NCI-H187 (cell line): ENCODE measurements around the gene DUSP6.

Source experiments
- DNase-seq, 2 experiments: peaks; one replicate each; lab custom pipeline; 2025; lab: John Stamatoyannopoulos, UW

DUSP6 gene

DNA sequence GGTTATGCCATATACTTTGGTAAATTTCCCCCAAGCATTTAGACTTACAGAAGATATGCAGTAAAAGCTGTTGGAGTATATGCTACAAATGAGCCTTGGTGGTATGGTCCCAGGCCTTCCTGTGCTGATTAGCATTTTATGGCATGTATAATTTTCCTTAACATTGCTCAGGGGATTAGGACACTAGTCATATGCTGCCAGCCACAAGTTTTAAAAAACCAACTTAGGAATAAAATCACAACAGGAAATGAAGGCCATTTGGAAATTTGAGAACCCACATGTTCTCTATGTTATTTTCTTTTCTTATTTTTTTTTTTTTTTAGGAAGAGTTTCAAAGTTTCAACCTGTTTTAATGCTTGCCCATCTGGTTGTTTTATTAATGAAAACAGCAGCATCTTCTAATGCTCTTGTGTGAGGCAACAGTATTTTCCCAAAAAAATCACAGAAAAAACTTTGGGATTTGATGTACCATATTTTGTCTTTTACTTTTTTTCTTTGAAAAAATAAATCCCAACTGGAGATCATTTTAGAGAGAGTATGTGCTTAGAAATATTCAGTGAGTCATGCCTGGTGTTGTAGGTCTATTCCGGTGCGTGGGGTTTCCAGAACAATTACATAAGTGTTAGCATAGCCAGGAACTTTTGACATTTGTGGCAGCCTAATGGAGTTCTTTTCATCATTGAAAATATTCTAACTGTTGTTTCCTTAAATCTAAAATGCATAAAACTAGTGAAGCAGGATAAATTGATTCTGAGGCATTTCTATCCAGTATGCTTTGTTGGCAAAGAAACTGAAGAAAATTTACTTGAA is 21.7 kb upstream of the DUSP6 start:
- no peak for DNase-seq

DNA sequence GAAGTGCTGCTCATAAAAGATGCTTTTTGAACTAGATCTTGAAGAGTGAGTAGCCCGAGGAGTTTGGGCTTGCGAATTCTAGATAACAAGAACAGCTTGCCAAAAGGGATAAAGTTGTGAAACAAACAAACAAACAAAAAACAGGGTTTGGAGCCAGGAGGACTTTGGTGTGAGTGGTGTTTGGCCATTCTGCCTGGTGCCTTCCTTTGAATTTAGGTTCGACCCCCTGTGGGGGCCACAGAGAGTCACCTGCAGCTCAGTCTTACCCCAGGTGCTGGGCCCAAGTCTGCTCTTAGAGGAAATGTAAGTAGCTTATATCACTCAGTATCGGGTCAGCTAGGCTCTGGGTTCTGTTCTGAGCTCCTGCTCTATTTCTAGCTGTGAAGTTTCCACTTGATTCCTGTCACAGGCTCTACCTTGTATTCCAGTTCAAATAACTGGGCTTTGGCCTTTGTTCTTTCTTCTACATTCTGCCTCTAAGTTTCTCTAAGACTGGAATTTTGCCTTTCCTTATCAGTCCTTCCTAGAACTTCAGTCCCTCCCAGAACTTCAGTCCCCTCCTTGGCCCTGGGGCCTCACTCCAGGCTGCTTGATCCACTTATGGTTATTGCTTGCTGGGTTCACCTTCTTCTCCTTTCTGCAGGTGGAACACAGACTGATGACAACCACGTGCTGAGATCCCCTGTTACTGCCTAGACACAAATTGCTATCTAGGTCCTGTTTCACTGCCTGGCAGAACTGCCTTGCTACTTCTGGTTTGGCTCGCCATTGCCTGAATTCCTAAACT is 20.5 kb upstream of the DUSP6 start:
- no peak for DNase-seq

DNA sequence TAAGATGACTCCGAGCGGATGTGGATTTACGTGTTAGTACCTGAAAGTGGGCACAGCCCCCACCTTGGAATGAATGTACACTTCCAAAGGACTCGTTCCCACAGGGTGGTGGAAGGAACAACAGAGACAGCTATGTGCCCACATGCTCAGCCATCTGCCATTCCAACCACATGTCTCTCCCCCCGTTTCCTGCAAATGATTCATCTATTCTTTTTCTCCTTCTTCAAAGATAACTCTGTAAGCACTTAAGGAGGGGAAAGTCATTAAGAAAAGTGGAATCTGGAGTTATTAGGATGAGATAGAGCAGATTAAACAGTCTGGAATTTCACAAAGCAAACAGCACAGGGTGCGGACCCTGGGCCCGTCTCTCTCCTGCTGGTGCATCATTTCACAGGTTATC is 18.5 kb upstream of the DUSP6 start:
- no peak for DNase-seq

GRCh38 chr12:89370421-89370831 is 18.1 kb upstream of the DUSP6 start:
- no peak for DNase-seq

GRCh38 chr12:89369166-89369565 is 16.9 kb upstream of the DUSP6 start:
- DNase-seq, result no peak

- DNase-seq, result no peak
Observed at GRCh38 chr12:89368391-89368790, 16.1 kb upstream of the DUSP6 start.

DNA sequence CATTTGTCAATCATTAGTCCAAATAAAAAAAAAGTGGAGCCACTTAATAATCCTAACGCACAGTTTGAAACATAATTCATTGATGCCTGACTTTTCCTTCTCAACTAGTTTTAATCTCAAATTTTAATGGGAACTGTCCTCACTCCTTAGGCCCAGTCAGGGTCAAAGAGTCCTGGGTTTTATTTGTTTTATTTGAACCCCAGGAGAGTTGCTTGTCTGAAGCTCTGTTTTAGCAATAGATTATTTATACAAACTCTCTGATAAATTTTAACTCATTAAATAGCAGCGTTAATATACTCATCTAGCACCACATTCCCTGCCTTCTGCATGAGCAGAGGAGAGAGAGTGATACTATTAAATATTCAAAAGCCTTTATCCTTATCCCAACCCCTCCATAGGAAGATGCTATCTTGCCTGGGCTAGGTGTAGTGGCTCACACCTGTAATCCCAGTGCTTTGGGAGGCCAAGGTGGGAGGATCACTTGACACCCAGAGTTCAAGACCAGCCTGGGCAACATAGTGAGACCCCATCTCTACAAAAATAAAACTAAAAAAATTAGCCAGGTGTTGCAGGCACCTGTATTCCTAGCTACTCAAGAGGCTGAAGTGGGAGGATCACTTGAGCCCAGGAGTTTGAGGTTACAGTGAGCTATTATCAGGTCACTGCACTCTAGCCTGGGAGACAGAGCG is 14.5 kb upstream of the DUSP6 start:
- no peak for DNase-seq

DNA sequence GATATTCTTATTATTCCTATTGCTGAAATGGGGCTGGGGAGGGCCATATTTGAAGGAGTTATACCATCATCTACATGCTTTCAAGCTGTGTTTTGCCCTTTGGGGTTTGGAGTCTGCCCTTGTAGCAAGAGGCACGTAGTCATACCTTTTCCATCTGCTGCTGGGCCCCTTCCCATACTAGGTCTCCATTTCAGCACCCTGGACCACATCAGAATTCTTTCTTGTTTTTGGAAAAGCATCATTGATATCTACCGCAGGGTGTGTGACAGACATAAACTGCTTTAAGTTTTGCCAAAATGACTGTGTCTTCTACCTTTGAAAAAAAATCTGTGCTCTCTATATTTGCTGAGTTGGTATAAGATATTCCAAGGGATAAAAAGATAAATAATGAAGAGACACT is 12.3 kb upstream of the DUSP6 start:
- no peak for DNase-seq

GRCh38 chr12:89364058-89364457 is 11.8 kb upstream of the DUSP6 start:
- no peak for DNase-seq

- no peak for DNase-seq
Observed at GRCh38 chr12:89363582-89363981, 11.3 kb upstream of the DUSP6 start.

GRCh38 chr12:89363084-89363483 is 10.8 kb upstream of the DUSP6 start:
- no peak for DNase-seq

DNA sequence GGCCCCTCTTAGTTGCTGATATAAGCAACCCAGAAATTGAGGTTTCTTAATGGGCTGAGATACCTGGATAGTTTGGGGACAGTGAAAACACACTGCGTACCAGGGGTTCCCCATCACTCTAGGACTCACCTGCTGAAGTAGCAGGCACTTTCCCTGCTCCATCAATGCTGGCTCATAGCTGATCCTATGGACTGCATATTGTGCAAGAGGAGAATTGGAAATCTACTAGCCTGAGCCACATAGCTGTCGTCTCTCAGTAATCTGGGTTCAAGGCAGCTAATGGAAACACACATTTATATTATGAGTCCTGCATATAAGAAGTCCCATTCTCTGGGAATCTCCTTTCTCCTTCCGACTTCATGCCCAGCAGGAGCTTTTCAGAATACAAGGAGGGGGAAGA is 7.3 kb upstream of the DUSP6 start:
- DNase-seq, result no peak

- DNase-seq, result no peak
Observed at GRCh38 chr12:89358805-89359204, 6.5 kb upstream of the DUSP6 start.

DNA sequence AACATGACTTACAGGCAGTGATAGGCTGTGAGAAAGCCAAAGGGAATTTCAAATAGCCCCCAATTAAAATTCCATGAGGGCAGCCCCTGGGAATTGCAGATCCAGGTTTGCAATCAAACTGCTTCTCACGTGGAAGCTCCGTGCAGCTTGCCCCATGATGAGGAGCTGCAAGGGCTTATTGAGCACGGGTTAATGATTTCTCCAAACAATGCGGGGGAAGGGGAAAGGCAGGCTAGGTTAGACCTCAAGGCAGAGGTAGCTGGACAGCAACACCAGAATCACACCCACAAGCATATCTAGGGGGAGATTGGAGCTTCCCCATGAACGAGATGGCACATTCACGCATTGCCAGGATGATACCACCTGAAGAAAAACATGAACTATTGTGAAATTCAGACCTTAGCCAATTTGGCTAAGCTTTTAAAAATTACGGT is 5.0 kb upstream of the DUSP6 start:
- no peak for DNase-seq

DNA sequence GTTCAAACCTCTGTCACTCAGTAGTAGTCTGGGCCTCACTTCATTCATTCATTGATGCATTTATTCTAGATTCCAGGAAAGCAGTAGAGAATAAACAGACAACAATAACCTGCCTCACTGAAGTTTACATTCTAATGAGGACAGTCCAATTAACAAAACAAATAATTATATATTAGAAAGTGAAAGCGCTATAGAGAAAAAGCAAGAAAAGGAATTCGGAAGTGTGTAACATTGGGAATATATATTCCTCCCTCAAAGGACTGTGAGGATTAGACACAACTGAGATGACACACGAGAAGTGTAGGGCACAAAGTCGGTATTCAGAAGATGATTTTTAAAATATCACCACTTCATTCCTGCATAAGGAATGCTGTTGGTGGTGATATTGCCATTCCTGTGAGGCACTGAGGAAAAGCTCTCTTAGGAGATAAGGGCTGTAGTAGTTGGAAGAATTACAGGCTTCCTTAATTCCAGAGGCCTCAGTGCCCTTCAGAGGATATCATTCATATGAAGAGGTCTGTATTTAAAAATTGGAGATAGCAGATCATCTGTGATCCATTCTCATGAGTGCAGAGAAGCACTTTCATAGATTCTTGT is 3.9 kb upstream of the DUSP6 start:
- DNase-seq, result no peak

GRCh38 chr12:89355243-89356068 is 3.2 kb upstream of the DUSP6 start:
- no peak for DNase-seq

DNA sequence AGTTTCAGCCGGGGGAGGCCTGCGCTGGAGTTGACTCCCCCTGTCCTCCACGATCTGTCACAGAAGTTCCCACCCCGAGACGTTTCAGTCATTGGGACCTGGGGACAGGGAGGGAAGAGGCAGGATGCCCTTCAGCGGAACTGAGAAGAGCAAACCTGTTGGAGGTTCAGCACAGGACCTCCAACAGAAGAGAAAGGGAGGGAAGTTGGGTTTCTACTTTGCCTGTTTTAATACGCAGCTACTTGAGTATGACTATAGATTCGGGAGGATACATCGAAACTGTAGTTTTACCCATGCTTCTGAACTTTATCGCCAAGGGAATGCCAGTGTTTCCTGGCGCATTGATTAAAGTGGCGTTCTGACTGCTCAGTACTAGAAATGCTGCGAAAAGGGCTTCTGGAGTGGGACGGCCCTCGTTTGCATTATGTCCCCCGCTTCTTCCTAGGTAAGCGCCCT is 2.3 kb upstream of the DUSP6 start:
- no peak for DNase-seq

GRCh38 chr12:89353823-89354611 is 1.7 kb upstream of the DUSP6 start:
- peak in 1 of 2 experiments; percentile 31 for DNase-seq

DNA sequence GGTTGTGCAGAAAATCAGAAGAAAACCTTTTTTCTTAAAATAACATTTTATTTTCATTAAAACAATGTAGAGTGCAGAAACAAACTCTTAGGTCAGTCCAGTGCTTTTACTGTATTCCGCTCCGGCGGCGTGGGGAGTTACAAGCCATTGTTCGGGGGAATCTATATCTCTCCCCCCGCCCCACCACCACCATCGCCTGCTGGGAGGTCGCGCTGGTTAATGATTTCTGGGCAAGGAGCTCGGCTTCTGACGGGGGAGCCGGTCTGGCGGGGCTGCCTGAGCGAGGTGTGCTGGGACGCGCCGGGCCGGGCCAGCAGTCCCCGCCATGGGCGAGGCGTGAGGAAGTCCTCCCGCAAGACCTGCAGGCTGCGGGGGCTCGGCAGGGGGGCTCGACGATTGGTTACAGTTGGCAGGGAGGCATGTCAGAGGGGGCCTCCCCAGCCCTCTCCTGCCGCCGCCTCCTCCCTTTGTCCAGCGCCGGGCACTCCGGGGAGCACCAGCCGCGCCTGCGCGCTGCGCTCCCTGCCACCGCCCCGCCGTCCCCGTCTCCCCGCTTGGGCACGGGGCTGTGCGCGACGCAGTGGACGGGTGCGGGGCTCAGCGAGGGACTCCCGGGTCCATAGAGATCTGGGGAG is 1.0 kb upstream of the DUSP6 start:
- peak; percentile 31 to 55 for DNase-seq

DNA sequence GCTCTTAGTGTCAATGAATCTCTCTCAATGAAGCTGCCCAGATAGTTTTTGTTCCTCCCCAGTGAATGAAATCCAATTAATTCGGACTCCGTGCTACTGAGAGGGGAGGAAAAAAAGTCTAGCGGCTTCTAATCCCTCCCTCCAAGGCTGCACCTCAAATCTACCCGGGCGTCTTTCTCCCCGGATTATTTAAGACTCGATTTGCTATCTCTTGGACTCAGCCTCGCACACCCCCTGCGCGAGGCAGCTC is 134 bp downstream of the DUSP6 start:
- DNase-seq, result peak in 1 of 2 experiments; percentile 80
